GM23248 (cell line): ENCODE results near the gene HDAC4. TPM values are rescaled to one million over a fixed set of nuclear protein-coding genes. Genes with fewer than 3 reads are reported as not detected.

Experiments
- DNase-seq: peaks from one replicate; pipeline ENCODE4 v3.0.0-alpha.2; 2015
- H2AFZ ChIP-seq: fragments of 200-600 bp; sonication (generic); 2 replicates; pipeline ENCODE4 v1.6.1; 2016; ENCODE audit warnings: antibody characterized with exemption
- H3F3A ChIP-seq: fragments of 200-600 bp; sonication (generic); 2 replicates; pipeline ENCODE4 v1.6.1; 2016; ENCODE audit warnings: mild to moderate bottlenecking, antibody characterized with exemption, mixed run types; ENCODE audit not compliant: insufficient read depth
- H3K27ac ChIP-seq: fragments of 200-600 bp; sonication (generic); 2 replicates; pipeline ENCODE4 v1.5.1; 2016; ENCODE audit warnings: mild to moderate bottlenecking
- H3K27me3 ChIP-seq: fragments of 200-600 bp; sonication (generic); replicated peaks from 2 replicates; pipeline ENCODE4 v1.6.1; 2016; ENCODE audit warnings: mild to moderate bottlenecking; ENCODE audit not compliant: insufficient read depth
- H3K36me3 ChIP-seq: fragments of 200-600 bp; sonication (generic); 2 replicates; pipeline ENCODE4 v1.6.1; 2016; ENCODE audit warnings: low read depth, mild to moderate bottlenecking
- H3K4me1 ChIP-seq: fragments of 200-600 bp; sonication (generic); 2 replicates; pipeline ENCODE4 v1.6.1; 2016; ENCODE audit warnings: mild to moderate bottlenecking; ENCODE audit not compliant: insufficient read depth
- H3K4me2 ChIP-seq: fragments of 200-600 bp; sonication (generic); one replicate; pipeline ENCODE4 v1.6.1; 2016; ENCODE audit warnings: mild to moderate bottlenecking; ENCODE audit not compliant: unreplicated experiment
- H3K4me3 ChIP-seq: fragments of 200-600 bp; sonication (generic); 2 replicates; pipeline ENCODE4 v1.5.1; 2016; ENCODE audit warnings: mild to moderate bottlenecking
- H3K79me2 ChIP-seq: fragments of 200-600 bp; sonication (generic); 2 replicates; pipeline ENCODE4 v1.6.1; 2016; ENCODE audit warnings: mild to moderate bottlenecking; ENCODE audit not compliant: insufficient read depth
- H3K9ac ChIP-seq: fragments of 200-600 bp; sonication (generic); 2 replicates; pipeline ENCODE4 v1.6.1; 2016; ENCODE audit warnings: mild to moderate bottlenecking
- H3K9me2 ChIP-seq: fragments of 200-600 bp; sonication (generic); 2 replicates; pipeline ENCODE4 v1.6.1; 2016; ENCODE audit warnings: mixed run types, mild to moderate bottlenecking, moderate library complexity; ENCODE audit not compliant: insufficient read depth
- H3K9me3 ChIP-seq: fragments of 200-600 bp; sonication (generic); one replicate; pipeline ENCODE4 v1.6.1; 2017; ENCODE audit warnings: low read depth
- H4K20me1 ChIP-seq: fragments of 200-600 bp; sonication (generic); 2 replicates; pipeline ENCODE4 v1.6.0; 2016; ENCODE audit not compliant: insufficient read depth
- EZH2 ChIP-seq: fragments of 200-600 bp; sonication (generic); IDR thresholded peaks from 2 replicates; pipeline ENCODE4 v1.6.1; 2018; ENCODE audit warnings: antibody characterized with exemption, mild to moderate bottlenecking; ENCODE audit not compliant: insufficient read depth, poor library complexity, severe bottlenecking
- EZH2phosphoT487 ChIP-seq: fragments of 200-600 bp; sonication (generic); IDR thresholded peaks from 2 replicates; pipeline ENCODE4 v1.6.1; 2018; ENCODE audit warnings: antibody characterized with exemption, moderate library complexity, mild to moderate bottlenecking, low read depth; ENCODE audit not compliant: insufficient read depth
- WGBS, 2 experiments: methylation state at CpG; one replicate each; pipeline ENCODE4 v1.1.6; 2015 to 2017; ENCODE audit warnings: low lambda C conversion rate in 2 of 2, low coverage in 1 of 2; ENCODE audit errors: missing lambda C conversion rate in 2 of 2; 5-methylcytosine and 5-hydroxymethylcytosine counted together
- in situ Hi-C: fragments of 300-500 bp; cut with MboI; formaldehyde crosslinking; loops from 2 replicates; pipeline ENCODE4 v1.15.0; 2020
- polyA plus RNA-seq: library from polyadenylated mRNA; unstranded; fragments of >200 nt; fragmentation: Nextera tagmentation; extraction: Ambion mirVana; gene quantifications from 2 replicates; pipeline ENCODE4 v1.2.1, GENCODE V29; 2016
- total RNA-seq: library from RNA; depleted of rRNA; stranded (reverse); fragments of >200 nt; shearing (Covaris generic); gene quantifications from 2 replicates; pipeline ENCODE4 v1.2.3, GENCODE V29; 2014

Gene HDAC4
- total and polyA plus RNA-seq, 2 experiments from 2014 or later = 2.1 to 6.3 TPM

GRCh38 chr2:239226677-239227581 lies 173.9 kb downstream of the HDAC4 start:
- in situ Hi-C loops = no loop called here
- Histone ChIP-seq H3K27me3 (no peaks in the 10 kb centered on the region), H3K36me3 (no peaks in the 10 kb centered on the region), H3F3A (peaks cover 22% of the 10 kb centered on the region), H3K4me3 (peak overlapping the region; percentile 21), H3K4me1 (peaks cover 45% of the 10 kb centered on the region), H4K20me1 (no peaks in the 10 kb centered on the region), H3K4me2 (peak overlapping the region; percentile 75), H3K79me2 (0 out of 2 replicates have a peak, but pooled peaks cover 9% of the 10 kb centered on the region), H3K9me2 (no peaks in the 10 kb centered on the region), H3K9ac (peak overlapping the region; percentile 46), H2AFZ (peak overlapping the region; percentile 33), H3K9me3 (no peaks in the 10 kb centered on the region), H3K27ac (peak overlapping the region; percentile 53)
- TF ChIP-seq EZH2 (no peak), EZH2phosphoT487 (no peak)
- 56 to 64% methylated on average over 17 of the region's 17 CpGs for WGBS, 2 experiments
- peak; percentile 18 for DNase-seq

- H3K4me2 ChIP-seq = peak overlapping the region; percentile 75
- TF ChIP-seq EZH2phosphoT487 = no peak
- no peak for TF ChIP-seq EZH2
- H3K4me3 ChIP-seq = peak overlapping the region; percentile 21
- peak overlapping the region; percentile 53 for H3K27ac ChIP-seq
- DNase-seq = peak; percentile 80
- no peaks in the 10 kb centered on the region for H3K36me3 ChIP-seq
- H3K9ac ChIP-seq = peak overlapping the region; percentile 46
- 12 to 13% methylated on average over 13 of the region's 13 CpGs for WGBS, 2 experiments
- H2AFZ ChIP-seq = peak overlapping the region; percentile 33
- H3K4me1 ChIP-seq = peaks cover 54% of the 10 kb centered on the region
- peaks cover 31% of the 10 kb centered on the region for H3F3A ChIP-seq
- H3K79me2 ChIP-seq = 0 out of 2 replicates have a peak, but pooled peaks cover 9% of the 10 kb centered on the region
- no peaks in the 10 kb centered on the region for H3K9me3 ChIP-seq
- H3K27me3 ChIP-seq = no peaks in the 10 kb centered on the region
- H4K20me1 ChIP-seq = no peaks in the 10 kb centered on the region
- in situ Hi-C loops = no loop called here
- H3K9me2 ChIP-seq = no peaks in the 10 kb centered on the region
These were observed 174.8 kb downstream of the HDAC4 start for GRCh38 chr2:239225871-239226561.

GRCh38 chr2:239225371-239225851 lies 175.4 kb downstream of the HDAC4 start:
- H3K4me3 ChIP-seq = peak overlapping the region; percentile 21
- no peaks in the 10 kb centered on the region for H4K20me1 ChIP-seq
- peak overlapping the region; percentile 53 for H3K27ac ChIP-seq
- H3K36me3 ChIP-seq = no peaks in the 10 kb centered on the region
- peak overlapping the region; percentile 75 for H3K4me2 ChIP-seq
- DNase-seq = no peak
- in situ Hi-C loops = no loop called here
- H3K4me1 ChIP-seq = peaks cover 58% of the 10 kb centered on the region
- TF ChIP-seq EZH2 (no peak), EZH2phosphoT487 (no peak)
- H3K27me3 ChIP-seq = no peaks in the 10 kb centered on the region
- H3F3A ChIP-seq = peaks cover 37% of the 10 kb centered on the region
- peak overlapping the region; percentile 46 for H3K9ac ChIP-seq
- H3K79me2 ChIP-seq = 0 out of 2 replicates have a peak, but pooled peaks cover 9% of the 10 kb centered on the region
- H3K9me2 ChIP-seq = no peaks in the 10 kb centered on the region
- no peaks in the 10 kb centered on the region for H3K9me3 ChIP-seq
- peak overlapping the region; percentile 33 for H2AFZ ChIP-seq
- 57 to 61% methylated on average over 13 of the region's 13 CpGs for WGBS, 2 experiments

- no peak for DNase-seq
- Histone ChIP-seq H3K4me1 (peaks cover 58% of the 10 kb centered on the region), H3K36me3 (no peaks in the 10 kb centered on the region), H2AFZ (no peak overlapping the region), H3K27me3 (no peaks in the 10 kb centered on the region), H4K20me1 (no peaks in the 10 kb centered on the region), H3K9me2 (no peaks in the 10 kb centered on the region), H3K9ac (no peak overlapping the region), H3K79me2 (peaks cover 11% of the 10 kb centered on the region; the same call in 1 of the 2 replicates), H3K4me3 (no peak overlapping the region), H3K9me3 (no peaks in the 10 kb centered on the region), H3K4me2 (no peak overlapping the region), H3K27ac (no peak overlapping the region), H3F3A (peaks cover 42% of the 10 kb centered on the region)
- in situ Hi-C loops = no loop called here
- WGBS, 2 experiments = 80 to 94% methylated on average over 2 of the region's 2 CpGs
- no peak for TF ChIP-seq EZH2phosphoT487
These were observed 175.9 kb downstream of the HDAC4 start for GRCh38 chr2:239224955-239225354.
